Measurements from ENCODE around the gene MYLK2.
A peak's percentile ranks its signal among the peaks of the same experiment; 100 is the strongest.

MYLK2 gene

GRCh38 chr20:31824125-31824485, 4.9 kb downstream of the MYLK2 start:
- H3K4me1 ChIP-seq (ENCODE audit: insufficient read depth, low read length, poor library complexity, severe bottlenecking): peaks cover 42% of the 10 kb centered on the region
- H4K20me1 ChIP-seq (ENCODE audit: insufficient read depth, low read length, poor library complexity, severe bottlenecking): no peaks in the 10 kb centered on the region
- no peaks in the 10 kb centered on the region for H3F3A ChIP-seq (ENCODE audit: low read depth)
- no peaks in the 10 kb centered on the region for H3K9me2 ChIP-seq (replicated peaks; ENCODE audit: low read depth, low read length)
- H3K9ac ChIP-seq (ENCODE audit: low read depth, low read length, poor library complexity, severe bottlenecking): peak overlapping the region; percentile 80
- no peaks in the 10 kb centered on the region for H3K9me3 ChIP-seq (ENCODE audit: insufficient read depth, low read depth, low read length)
- H3K36me3 ChIP-seq (ENCODE audit: insufficient read depth, low read length): no peaks in the 10 kb centered on the region
- TF ChIP-seq CTCF (conservative IDR thresholded peaks at IDR 0.05; ENCODE audit: low read length) (no peak), EZH2phosphoT487 (IDR thresholded peaks at IDR 0.05; ENCODE audit: borderline replicate concordance) (no peak)
- peaks cover 47% of the 10 kb centered on the region for H3K79me2 ChIP-seq (ENCODE audit: insufficient read depth, low read length)
- H3K4me3 ChIP-seq (ENCODE audit: low read length, poor library complexity, severe bottlenecking): peak overlapping the region; percentile 75
- H3K4me2 ChIP-seq (ENCODE audit: low read depth, low read length, poor library complexity, severe bottlenecking): peak overlapping the region; percentile 93
- peak overlapping the region; percentile 25; the same call in 1 of the 2 replicates for H2AFZ ChIP-seq (ENCODE audit: low read length)
- H3K27me3 ChIP-seq (ENCODE audit: insufficient read depth, low read length, poor library complexity, severe bottlenecking): no peaks in the 10 kb centered on the region

DNA sequence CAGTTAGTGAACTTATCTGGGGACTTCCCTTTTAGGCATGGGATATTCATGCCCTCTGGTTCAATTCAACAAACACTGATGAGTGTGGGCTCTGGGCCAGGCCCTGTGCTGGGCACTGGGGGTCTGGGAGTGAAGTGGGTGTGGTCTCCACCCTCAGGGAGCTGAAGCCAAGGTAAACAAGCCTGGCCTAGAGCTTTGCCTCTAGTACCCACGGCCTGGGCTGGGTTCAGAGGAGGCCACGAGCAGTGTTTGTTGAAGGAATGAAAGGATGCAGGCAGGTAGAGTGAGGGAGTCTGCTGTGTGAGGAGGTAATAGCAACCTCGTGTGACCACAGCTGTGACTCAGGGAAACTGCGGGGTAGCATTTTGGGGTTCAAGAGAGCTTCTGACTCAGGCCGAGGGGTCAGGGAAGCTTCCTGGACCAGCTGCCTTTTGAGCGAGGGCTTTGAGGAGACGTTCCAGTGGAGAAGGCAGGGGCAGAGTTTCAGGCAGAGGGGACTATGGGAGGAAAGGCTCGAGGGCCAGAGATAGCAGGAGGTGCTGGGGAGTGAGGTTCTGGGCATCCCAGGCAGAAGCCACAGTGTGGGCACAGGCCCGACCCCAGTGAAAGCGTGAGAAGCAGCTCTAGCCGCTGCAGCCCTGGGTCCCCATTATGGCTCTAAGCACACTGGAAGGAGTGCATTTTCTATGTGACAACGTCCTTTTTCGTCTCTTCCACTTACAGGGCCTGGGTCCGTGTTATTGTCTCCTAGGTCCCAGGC, 5.6 kb downstream of the MYLK2 start:
- Histone ChIP-seq H3K4me3 (ENCODE audit: low read length, poor library complexity, severe bottlenecking) (peak overlapping the region; percentile 75), H3F3A (ENCODE audit: low read depth) (no peaks in the 10 kb centered on the region), H3K36me3 (ENCODE audit: insufficient read depth, low read length) (no peaks in the 10 kb centered on the region), H3K9ac (ENCODE audit: low read depth, low read length, poor library complexity, severe bottlenecking) (peak overlapping the region; percentile 80), H4K20me1 (ENCODE audit: insufficient read depth, low read length, poor library complexity, severe bottlenecking) (no peaks in the 10 kb centered on the region), H3K4me2 (ENCODE audit: low read depth, low read length, poor library complexity, severe bottlenecking) (peak overlapping the region; percentile 93), H3K4me1 (ENCODE audit: insufficient read depth, low read length, poor library complexity, severe bottlenecking) (peaks cover 49% of the 10 kb centered on the region), H2AFZ (ENCODE audit: low read length) (no peak overlapping the region), H3K27me3 (ENCODE audit: insufficient read depth, low read length, poor library complexity, severe bottlenecking) (no peaks in the 10 kb centered on the region), H3K9me3 (ENCODE audit: insufficient read depth, low read depth, low read length) (no peaks in the 10 kb centered on the region), H3K9me2 (replicated peaks; ENCODE audit: low read depth, low read length) (no peaks in the 10 kb centered on the region), H3K79me2 (ENCODE audit: insufficient read depth, low read length) (peaks cover 50% of the 10 kb centered on the region)
- TF ChIP-seq EZH2phosphoT487 (IDR thresholded peaks at IDR 0.05; ENCODE audit: borderline replicate concordance) (no peak), CTCF (conservative IDR thresholded peaks at IDR 0.05; ENCODE audit: low read length) (no peak)

DNA sequence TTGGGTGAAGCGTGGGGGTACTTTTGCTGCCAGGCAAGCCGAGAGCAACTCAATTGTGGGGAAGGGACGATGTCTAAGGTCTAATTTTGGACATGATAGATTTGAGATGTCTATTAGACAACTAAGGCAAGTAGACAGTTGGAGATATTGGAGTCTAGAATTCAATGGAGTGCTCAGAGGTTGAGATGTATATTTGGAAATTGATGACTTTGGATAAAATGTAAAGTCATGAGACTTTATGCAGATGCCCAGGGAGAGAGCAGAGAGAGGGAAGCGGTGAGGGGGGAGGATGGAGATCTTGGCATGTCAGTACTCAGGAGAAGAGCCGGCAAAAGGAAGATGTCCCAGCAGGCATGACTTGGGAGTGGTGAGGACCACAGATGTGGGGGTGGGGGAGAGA, 6.9 kb downstream of the MYLK2 start:
- Histone ChIP-seq H3K9ac (ENCODE audit: low read depth, low read length, poor library complexity, severe bottlenecking) (no peak overlapping the region), H3K9me2 (replicated peaks; ENCODE audit: low read depth, low read length) (no peaks in the 10 kb centered on the region), H2AFZ (ENCODE audit: low read length) (no peak overlapping the region), H3K27me3 (ENCODE audit: insufficient read depth, low read length, poor library complexity, severe bottlenecking) (no peaks in the 10 kb centered on the region), H3K4me2 (ENCODE audit: low read depth, low read length, poor library complexity, severe bottlenecking) (peak overlapping the region; percentile 93), H3F3A (ENCODE audit: low read depth) (no peaks in the 10 kb centered on the region), H4K20me1 (ENCODE audit: insufficient read depth, low read length, poor library complexity, severe bottlenecking) (no peaks in the 10 kb centered on the region), H3K4me3 (ENCODE audit: low read length, poor library complexity, severe bottlenecking) (peak overlapping the region; percentile 75), H3K36me3 (ENCODE audit: insufficient read depth, low read length) (no peaks in the 10 kb centered on the region), H3K79me2 (ENCODE audit: insufficient read depth, low read length) (peaks cover 64% of the 10 kb centered on the region), H3K4me1 (ENCODE audit: insufficient read depth, low read length, poor library complexity, severe bottlenecking) (peaks cover 58% of the 10 kb centered on the region), H3K9me3 (ENCODE audit: insufficient read depth, low read depth, low read length) (no peaks in the 10 kb centered on the region)
- TF ChIP-seq EZH2phosphoT487 (IDR thresholded peaks at IDR 0.05; ENCODE audit: borderline replicate concordance) (no peak), CTCF (conservative IDR thresholded peaks at IDR 0.05; ENCODE audit: low read length) (no peak)
